Stimulated activated CD8-positive, alpha-beta memory T cell treated with anti-CD3 and anti-CD28 coated beads, Interleukin-15, amount 100 ng/mL, for 4 hours (primary cell): ENCODE results near the gene C10orf53.
"Not testable (repeated sequence)": the region's sequence is repeated elsewhere in the genome, so short reads cannot be mapped to it uniquely, and the experiment has no call there.

Experiments used
- DNase-seq, 2 donors: peaks; one replicate each; pipeline ENCODE4 v3.0.0-alpha.2; 2020; ENCODE audit warnings: low read depth in 2 of 2

C10orf53 gene

DNA sequence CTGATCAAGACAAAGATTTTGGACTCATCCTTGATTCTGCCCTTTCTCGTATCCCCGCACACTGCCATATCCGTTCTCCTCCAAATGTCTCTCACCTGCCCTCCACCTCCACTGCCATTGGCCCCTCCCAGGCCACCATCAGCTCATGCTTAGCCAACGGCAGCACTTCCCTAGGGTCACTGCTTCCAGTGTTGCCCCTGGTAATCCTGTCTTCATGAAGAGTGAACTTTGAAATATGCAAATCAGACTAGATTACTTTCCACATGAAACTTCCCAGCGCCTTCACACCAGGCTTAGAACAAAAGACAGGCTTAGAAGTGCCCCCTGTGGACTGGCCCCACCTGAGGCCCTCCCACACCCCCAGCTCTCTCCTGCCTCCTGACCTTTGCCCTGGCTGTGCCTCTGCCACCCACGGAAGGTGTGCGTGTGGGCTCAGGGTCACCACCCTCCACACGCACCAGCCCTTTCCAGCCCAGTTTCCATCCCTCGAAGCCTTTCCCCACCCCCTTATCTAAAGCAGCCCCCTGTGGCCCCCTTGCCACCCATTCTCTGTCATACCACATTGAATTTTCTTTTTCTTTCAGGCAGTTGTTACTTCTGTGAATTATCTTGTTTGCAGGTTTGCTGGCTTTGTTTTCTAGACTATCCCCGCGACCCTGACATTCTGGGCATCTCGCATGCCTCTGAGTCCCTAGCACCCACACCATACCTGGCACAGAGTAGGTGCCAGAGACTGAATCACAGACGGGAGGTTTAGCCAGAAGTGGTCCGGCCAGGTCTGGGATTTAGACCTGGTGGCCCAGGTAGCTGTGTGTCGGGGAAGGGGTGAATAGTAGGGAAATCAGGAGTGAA, 26.8 kb upstream of the C10orf53 start:
- DNase-seq = no peak

DNA sequence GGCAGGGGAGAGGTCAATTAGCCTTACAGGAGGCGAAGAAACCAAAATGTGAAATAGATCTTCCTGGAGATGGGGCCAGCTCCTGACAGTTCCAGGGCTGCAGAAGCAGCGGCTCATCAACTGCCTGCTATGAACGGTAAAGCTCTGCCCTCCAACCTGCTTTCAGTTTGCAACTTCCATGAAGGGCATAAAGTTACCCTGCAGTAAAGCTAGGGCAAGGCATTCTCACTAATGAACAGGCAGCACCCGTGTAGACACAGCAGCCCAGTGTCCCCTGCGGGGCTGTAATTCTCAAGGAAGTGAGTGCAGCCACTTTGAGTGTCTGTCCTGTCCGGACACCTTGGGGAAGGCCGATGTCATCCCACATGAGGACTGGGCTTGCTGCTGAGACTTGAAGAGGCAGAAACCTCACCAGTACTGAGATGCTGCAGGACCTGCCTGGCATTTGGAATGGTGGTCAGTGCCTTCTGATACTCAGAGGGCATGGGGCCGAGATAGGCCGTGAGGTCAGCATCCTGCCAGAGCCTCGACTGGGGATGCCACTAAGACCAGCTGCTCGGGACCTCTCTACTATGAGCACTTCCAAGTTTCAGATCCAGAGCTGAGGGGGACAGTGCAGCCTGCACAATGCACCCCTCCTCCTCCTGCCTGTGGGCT, 26.1 kb upstream of the C10orf53 start:
- DNase-seq = no peak

DNA sequence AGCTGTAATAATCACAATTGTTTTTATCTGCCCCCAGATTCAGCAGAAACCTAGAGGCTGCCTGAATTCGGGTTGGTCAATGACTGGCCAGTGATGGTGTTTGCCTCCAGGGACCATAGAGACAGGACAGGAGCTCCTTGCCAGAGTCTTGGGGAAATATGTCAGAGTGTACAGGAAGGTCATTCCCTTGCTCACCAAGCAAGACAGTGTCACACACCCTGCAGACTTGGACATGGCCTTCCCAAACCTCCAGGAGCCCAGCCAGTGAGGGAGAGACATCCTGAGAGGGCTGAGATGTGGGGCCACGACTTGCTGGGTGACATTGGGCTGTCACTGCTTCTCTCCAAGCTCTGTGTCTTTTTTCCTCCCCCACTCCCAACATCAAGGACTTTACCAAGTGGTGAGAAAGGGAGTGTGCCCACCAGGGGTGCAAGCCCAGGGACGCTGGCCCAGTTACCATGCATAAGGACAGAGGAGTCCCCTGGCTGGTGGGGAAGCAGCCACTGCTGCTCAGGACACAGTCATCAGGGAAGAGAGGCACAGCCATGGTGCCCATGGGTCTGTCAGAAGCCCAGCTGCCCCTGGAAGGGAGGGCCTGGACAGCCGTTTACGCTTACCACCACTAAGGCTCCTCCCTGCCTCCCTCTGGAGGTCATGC, 25.3 kb upstream of the C10orf53 start:
- no peak for DNase-seq

DNA sequence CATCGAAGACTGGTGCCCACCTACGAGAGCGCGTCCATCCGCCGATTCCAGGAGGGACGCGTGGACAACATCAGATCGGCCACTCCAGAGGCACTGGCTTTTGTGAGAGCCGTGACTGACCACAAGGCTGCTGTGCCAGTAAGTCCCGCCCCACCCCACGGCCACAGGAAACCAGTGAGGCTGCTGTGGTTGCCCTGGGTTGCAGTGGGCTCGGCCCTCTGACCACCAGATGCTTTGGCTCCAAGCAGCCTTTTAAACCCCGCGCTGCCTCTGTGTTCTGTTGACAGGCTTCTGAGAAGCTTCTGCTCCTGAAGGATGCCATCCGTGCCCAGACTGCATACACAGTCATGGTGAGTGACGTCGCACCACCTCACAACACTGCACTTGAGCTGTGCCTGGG, 24.4 kb upstream of the C10orf53 start:
- no peak for DNase-seq

DNA sequence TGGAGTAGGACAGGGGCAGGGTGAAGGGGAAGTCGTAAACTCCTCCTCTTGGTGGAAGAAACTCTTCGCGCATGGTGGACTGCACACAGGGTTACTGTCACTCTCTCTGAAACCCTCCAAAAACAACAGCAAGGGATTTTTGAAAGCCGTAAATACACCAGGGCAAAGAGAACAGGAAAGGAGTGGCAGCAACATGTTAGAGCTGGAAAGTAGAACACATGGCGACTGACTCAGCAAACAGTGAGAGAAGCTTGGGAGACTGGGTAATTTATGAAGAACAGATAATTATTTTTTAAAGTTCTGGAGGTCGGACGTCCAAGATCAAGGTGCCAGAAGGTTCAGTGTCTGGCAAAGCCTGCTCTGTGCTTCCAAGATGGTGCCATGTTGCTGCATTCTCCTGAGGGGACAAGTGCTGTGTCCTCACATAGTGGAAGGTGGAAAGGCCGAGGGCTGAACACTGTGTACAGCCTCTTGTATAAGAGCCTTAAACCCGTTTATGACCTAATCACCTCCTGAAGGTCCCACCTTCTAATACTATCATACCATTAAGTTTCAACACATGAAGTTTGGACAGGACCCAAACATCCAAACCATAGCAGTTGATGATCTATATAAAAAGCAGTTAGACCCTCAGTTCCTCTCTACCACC, 22.5 kb upstream of the C10orf53 start:
- DNase-seq = no peak

DNA sequence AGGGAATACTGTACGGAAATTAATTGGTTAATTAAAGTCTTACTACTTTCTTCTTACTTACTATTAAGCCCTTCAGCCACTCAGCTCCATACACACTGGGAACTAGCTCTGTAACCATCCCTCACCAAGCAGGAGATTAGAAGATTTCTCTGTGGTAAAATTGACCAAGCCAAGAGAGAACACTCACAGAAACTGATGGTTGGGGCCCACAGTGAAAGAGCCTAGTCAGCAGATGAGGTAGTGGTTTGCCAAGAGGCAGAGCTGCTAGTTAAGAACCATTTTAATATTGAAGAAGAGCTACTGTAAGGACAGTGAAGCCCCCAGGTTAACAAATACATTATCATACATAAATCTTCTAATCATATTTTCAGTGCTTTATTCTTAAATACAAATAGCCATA, 21.8 kb upstream of the C10orf53 start:
- no peak for DNase-seq

DNA sequence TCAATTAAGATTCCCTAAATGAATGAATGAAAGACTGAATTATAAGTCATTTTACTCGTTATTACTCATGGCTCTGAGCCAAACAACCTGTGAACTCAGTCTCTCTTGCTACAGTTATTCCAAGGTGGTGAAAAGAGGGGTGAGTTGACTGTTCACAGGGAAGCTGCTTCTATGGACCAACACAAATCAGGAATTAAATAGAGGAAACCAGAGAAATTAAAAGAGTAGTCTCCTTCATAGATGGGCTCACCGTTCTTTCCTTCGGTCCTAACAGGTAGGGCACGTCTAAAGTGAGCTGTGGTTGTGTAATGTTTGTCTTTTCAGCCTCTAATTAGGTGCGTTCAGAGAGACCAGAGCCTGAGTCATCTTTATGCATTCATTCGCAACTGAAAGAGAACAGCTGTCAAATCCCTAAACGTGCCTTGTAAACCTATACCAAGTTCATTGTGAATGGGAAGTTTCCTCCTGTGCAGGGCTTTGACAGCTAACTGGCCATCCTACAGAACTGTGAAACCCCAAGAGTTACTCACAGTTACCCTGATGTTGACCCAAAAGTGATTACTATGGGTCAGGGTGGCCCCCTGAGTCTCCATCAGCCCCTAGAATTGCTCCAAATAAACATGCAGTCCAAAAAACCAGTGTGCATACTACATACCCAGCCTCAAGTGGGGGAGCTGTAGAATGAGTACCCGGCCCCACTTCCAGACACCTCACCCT, 18.2 kb upstream of the C10orf53 start:
- DNase-seq = no peak

DNA sequence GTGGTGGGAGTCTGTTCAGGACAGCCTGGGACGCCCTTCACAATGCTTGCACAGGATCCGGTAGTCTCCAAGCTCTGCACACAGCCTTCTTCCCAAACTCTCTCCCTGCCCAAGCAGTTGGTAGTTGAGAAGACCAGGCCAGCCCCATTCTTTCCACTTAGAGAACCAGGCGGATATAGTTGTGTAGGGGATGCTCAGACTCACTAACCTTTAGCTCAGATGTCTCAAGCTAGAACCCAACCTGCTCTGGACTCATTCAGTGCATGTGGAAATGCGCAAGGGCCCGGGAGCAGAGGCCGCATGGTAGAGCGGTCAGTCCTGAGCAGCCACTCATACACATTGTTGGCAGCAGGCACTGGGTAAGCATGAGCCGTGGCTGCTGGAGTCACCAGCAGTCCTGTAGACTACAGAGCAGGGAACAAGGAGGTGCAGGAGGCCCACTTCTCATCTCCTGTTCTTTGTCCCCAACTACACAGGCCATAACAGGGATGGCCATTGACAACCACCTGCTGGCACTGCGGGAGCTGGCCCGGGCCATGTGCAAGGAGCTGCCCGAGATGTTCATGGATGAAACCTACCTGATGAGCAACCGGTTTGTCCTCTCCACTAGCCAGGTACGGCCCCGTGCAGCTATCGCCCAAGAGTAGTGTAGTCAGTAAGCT, 17.2 kb upstream of the C10orf53 start:
- no peak for DNase-seq

DNA sequence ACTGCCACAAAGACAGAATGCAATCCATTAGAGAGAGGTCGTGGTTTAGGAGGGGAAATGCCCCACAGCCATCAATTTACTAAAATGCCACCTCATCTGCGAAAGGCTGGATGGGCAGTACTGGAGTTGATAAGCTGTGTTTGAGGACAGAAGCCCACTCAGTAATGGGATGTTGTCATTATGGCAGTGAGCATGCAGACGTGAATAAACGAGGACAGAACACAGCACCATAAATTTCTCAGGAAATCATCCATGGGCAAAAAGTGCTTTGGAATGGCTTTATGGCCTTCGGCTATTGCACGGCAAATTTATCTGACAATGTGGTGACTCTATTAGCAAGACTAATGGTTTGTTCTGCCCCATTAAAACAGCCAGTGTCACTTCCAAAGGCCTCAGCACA, 15.9 kb upstream of the C10orf53 start:
- DNase-seq = no peak

DNA sequence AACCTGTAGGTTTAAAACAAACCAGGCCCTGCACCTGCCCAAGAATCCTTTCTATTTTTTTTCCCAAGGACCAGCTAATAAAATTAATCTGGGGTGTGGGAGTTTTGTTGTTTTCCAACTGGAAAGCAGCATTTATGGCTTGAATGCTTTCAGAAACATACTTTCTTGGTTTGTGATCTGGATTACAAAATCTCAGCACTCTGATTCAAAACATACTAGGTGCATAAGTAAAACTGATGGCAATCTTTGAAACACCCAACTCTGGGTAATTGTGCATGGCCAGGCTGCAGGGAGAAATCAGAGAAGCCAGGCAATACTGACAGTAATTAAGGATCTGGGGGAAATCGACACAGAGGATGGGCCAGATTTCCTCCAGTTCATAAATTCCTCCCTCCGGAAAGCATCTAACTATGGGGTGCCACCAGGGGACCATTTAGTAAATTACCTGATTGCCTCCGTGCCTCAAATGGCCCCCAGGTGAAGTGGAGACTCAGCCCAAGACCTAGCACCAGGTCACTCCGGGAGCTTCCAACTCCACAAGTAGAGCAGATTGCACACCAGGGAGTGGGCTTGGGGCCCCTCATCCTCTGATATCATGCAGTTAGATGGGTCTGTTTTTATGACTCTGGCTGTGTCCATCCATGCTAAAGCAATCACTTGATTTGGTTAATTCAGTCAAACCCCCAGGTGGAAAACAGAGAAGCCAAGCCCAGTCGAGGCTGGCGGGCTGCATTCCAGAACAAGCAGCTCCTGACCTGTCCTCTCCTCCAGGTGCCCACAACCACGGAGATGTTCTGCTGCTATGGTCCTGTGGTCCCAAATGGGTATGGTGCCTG, 15.2 kb upstream of the C10orf53 start:
- DNase-seq = no peak

DNA sequence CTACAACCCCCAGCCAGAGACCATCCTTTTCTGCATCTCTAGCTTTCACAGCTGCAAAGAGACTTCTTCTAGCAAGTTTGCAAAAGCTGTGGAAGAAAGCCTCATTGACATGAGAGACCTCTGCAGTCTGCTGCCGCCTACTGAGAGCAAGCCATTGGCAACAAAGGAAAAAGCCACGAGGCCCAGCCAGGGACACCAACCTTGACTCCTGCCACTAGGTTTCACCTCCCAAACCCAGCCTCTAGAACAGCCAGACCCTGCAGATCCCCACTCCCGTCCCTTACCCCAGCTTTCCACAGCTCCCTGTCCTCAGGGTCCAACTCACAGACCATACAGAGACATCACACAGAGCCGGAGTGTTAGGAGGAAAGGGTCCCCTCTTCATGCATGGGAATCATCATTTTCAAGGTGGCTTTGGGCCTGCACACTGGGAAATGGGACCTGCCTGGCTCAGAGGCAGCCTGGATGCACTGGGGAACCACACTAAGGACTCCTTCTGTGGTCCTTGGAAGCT, 14.6 kb upstream of the C10orf53 start:
- no peak for DNase-seq

DNA sequence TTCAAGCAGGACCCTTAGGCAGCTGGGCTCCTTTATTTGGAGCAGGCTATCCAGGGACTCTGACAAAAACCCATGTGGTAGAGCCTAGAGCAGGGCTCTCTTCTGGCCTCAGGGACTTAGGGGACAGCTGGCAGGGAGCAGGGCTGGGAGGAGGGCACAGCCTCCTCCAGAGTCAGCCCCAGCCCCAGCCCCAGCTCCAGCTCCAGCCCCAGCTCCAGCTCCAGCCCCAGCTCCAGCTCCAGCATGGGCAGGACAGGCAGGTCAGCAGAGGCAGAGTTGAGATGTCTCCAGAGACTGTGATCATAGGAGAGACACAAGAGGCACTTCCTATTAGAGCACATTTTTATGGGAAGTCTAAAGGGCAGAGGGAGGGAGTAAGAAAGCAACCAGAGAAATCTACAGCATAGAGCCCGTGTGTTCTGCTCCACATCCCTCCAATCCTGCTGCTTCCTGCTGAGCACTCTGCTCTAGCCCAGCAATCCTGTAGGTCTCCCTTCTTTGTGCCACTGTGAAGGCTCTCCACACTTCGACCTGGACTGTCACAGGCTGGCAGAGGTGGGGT, 13.3 kb upstream of the C10orf53 start:
- DNase-seq = no peak

DNA sequence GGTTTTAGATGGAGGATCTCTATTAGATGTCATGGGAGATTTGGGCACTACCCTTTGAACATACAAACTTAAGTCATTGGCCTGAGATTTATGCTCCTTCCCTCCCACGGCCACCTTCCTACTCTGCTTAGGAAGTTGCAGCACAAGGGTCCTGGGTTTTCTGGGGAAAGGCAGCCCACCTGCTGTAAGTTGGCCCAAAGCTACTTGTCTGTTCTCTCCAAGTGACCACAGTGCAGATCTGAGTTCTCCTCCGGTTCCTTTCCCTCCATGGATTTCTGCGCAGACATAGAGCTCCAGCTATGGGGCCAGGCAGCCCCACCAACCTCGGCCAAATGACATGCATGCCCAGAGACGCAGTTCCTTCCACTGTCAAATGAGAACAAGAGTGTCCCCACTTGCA, 12.8 kb upstream of the C10orf53 start:
- no peak for DNase-seq

DNA sequence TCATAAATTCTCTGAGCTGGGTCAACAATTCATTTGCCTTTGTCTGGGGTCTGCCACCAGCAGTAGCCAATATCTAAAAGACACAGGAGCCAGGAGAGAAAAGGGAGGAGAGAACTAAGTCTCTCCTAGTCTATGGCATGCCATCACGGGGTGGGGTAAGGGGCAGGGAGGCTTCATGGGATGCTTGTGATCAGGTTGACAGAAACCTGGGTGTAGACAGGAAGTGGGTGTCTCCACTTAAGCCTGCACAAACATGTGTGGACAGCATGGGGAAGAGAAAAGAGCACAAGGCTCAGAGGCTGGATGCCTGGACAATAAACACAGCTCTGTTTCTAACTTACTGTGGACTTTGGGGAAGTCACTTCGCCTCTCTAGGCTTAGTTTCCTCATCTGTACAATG, 11.5 kb upstream of the C10orf53 start:
- DNase-seq = no peak

DNA sequence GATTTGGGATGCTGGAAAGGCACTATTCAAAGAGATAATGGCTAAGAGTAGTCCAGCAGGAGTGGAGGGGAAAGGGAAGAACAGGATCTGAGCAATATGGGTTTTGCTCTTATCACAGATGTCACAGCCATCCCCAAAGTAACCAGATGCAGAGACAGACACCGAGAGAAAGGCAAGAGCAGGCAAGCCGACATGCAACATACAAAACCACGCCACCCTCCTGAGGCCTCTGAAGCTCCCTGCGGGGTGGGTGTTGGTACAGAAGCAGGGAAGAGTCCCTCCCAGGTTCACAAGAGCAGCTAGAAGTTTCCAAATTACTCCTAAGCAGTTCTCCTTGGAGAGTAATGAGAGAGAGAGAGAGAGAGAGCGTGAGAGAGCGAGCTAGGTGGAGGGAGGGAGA, 10.8 kb upstream of the C10orf53 start:
- DNase-seq = no peak

DNA sequence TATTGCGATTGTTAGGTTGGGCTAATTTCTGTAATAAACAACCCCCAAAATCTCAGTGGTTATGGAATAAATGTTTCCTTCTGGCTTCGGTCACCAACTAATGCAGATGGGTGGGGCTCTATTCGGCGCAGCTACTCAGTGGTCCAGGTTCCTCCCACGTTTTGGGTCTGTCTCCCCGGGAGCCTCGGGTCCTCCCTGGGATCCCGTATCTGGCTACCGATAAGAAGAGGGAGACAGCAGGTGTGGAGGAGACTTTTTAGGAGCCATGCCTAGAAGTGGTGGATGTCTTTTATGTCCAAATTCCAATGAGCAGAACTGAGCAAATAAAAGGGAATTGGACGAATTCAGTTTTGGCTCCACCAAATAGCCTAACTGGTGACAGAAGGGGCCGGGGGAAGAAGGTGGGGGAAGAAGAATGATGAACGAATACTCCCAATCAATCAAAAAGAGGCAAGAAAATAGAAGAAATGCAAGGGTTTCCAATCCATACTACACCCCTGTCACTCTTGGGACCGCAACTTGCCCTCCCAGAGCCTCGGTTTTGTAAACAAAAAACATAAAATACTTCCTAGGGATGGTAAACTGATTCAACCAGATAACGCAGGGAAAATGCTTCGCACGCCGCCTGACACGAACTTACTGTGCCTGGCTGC, 498 bp upstream of the C10orf53 start:
- no peak for DNase-seq

DNA sequence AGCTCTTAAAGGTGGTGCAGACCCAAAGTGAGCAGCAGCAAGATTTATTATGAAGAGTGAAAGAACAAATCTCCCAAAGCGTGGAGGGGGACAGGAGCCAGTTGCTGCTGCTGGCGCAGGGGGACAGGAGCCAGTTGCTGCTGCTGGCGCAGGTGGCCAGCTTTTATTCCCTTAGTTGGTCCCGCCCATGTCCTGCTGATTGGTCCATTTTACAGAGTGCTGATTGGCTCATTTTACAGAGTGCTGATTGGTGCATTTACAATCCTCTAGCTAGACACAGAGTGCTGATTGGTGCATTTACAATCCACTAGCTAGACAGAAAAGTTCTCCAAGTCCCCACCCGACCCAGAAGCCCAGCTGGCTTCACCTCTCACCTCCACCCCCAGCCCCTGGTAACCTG, 3.0 kb downstream of the C10orf53 start:
- not testable (repeated sequence) for DNase-seq

DNA sequence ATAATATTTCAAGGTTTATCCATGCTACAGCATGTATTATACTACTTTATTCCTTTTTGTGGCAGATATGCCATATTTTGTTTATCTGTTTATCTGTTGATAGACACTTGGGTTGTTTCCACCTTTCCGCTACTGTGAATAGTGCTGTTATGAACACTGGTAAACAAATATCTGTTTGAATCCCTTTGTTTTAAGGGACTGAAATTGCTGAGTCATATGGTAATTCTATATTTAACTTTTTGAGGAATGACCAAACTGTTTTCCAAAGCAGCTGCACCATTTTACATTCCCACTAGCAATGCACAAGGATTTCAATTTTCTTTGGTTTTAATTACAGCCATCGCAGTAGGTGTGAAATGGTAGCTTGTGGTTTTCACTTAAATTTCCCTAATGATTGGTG, 3.4 kb downstream of the C10orf53 start:
- no peak for DNase-seq

DNA sequence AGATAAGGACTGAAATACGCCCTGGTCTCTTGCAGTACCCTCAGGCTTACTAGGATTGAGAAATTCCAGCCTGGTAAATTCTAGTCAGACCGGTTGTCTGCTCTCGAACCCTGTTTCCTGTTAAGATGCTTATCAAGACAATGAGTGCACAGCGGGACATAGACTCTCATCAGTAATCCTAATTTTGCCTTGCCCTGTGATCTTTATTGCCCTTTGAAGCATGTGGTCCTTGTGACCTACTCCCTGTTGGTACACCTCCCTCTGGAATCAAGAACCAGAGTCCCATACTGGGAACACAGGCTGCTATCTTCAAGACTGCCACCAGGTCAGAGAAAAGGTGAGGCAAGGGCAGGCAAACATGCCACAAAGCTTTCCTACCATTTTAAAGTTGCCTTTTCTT, 7.2 kb downstream of the C10orf53 start:
- no peak for DNase-seq
